Stimulated activated CD8-positive, alpha-beta memory T cell treated with anti-CD3 and anti-CD28 coated beads, Interleukin-4, amount 100 ng/mL, for 4 hours (primary cell): ENCODE measurements around the gene LRPPRC.
"Not testable (repeated sequence)": the region's sequence is repeated elsewhere in the genome, so short reads cannot be mapped to it uniquely, and the experiment has no call there.

Experiments
- DNase-seq, 2 donors: peaks; one replicate each; pipeline ENCODE4 v3.0.0-alpha.2; 2020; ENCODE audit warnings: low read depth in 2 of 2, low spot score in 1 of 2

Gene LRPPRC

GRCh38 chr2:43911136-43911790 lies 84.5 kb downstream of the LRPPRC start:
- not testable (repeated sequence) for DNase-seq

GRCh38 chr2:43906448-43907109 lies 89.2 kb downstream of the LRPPRC start:
- no peak for DNase-seq

GRCh38 chr2:43905871-43906270 lies 89.9 kb downstream of the LRPPRC start:
- no peak for DNase-seq

- DNase-seq, result no peak
These were observed 90.4 kb downstream of the LRPPRC start for GRCh38 chr2:43905371-43905803.

DNA sequence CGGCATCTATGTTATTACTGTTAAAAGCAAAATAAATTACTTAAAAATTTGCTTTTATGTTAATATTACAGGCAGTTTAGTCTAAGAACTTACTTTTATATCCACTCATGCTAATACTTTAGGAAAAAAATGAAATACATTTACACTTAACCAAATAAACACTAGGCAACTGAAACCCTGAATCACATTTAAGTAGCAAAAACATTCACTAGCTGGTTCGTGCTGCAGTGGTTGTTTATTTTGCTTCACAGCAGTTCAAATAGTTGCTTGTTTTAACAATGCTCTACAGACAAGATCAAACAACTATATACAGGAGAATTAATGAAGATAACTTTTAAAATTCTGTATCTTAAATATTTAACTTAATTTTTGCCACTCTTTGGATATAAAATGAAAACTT lies 96.2 kb downstream of the LRPPRC start:
- DNase-seq, result no peak

GRCh38 chr2:43898838-43899346 lies 96.9 kb downstream of the LRPPRC start:
- DNase-seq, result no peak

DNA sequence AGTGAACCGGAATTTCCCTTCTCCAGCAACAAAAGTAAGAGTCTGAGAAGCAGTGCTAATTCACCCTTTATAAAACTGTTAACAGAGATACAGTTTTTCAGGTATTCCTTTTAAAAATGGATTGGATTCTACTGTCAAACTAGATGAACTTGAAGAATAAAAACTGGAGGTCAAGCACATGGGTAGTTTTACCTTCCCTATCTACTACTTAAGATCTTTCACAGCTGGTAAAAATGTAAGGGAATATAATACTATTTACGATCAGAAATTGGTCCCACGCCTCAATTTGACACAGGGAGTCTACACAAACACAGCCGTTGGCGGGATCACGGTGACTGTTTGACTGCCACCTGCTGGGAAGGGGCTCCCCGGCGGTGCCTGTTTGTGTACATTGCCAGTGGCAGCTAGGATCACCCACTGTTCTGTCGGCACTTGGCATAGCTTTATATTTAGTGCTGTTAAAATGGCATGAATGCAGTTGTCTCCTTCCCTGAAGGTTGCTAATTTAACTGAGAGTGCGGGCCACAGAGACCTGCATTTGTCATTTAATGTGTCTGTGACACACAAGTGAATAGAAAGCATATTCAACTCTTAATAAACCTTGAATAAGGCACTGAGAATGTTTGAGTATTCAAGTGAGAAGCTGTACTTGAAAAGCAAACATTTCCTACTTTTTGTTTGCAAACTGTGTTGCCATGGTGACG lies 97.5 kb downstream of the LRPPRC start:
- no peak for DNase-seq

DNA sequence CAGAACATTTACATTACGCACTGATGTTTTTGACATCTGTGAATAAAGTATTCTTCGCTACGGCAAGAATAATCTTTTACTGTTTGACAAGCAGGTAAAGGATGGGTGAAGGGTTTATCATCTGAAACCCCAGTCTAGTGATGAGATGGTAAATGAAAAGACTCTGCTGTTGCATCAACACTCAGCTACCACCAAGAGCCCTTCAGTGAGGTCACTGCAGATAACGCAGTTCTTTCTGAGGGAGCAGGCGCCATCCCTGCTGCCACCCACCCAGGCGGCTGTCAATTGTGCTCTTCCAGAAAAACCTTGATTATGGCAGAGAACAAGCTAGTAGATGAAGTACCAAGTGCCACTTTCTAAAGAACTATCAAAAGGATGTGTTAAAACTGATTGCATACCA lies 98.3 kb downstream of the LRPPRC start:
- no peak for DNase-seq

DNA sequence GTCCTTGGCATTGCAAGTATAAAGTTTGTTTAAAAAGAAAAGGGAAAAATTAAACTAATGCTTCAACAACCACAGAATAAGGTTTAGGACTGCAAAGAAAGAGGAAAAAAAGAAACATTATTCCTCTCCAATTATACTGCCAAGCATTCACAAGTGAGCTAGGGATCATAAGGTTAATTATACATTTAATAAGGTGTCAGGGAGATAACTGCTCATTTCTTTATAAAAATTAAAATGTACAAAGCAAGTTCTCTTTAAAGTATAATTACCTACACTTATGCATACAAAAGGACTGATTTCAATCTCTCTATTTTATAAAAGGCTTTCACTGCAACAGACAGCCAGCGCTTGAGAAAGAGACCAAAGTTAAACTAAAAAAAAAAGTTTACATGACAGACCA lies 98.9 kb downstream of the LRPPRC start:
- DNase-seq, result no peak

- no peak for DNase-seq
These were observed 101.0 kb downstream of the LRPPRC start for GRCh38 chr2:43894743-43895142.

DNA sequence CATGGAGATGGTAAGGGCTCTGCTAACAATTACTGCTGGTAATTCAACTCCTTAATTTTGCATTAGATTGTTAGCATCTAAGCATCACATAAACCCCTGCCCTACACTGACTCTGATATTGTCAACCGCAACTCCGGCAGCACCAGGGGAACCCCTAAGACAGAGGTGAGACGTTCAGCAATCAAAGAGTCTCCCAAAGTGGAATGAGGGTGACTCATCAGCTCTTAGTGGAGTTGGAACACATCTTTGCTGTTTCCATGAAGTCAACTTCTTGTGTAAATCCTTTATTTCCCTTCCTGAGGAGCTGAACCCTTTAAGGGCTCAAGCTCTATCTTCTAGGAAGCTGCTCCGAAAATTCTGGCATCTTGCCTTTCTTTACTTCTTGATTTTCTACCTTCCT lies 104.9 kb downstream of the LRPPRC start:
- DNase-seq, result no peak

DNA sequence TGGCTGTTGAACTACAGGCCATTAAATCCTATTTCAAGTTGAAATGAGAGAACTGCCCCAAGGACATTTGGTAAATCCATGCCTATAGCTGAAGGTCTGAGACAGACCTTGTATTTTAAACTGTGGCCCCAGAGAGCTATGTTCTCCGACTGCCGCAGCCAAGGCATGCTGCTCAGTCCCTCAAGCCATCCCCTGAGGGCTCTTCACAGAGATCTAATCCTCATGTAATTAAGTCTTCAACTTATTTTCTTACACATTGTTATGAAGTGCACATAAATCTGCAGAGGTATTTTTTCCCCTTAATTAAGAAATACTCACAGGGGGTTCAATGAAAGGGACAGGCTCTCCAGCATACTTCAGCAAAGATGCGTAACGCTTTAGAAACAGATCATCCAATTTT lies 106.4 kb downstream of the LRPPRC start:
- DNase-seq, result no peak

GRCh38 chr2:43887176-43887575 lies 108.6 kb downstream of the LRPPRC start:
- no peak for DNase-seq

DNA sequence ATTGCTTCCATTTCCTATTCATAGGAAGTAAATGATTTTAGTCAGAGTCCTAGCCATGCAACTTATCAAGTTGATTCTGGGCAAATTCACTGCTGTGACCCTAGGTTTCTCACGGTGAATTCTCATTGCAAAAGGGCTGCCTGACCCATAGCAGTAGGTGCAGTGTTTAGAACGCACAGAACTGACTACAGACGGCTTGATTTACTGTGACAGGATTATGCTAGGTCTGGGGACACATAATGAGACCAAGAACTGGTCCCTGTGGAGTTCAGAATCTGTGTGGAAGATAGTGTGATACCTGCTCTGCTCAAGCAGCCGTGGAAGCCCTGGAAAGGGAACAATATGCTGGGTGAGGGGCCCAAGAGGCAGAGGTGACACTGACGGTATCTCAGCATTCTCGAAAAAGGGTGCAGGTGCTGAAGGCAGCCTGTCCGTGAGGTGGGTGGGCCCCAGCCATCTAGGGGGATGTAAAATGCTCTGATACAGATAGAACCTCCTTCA lies 110.6 kb downstream of the LRPPRC start:
- no peak for DNase-seq

- DNase-seq, result no peak
These were observed 111.1 kb downstream of the LRPPRC start for GRCh38 chr2:43884689-43885088.

DNA sequence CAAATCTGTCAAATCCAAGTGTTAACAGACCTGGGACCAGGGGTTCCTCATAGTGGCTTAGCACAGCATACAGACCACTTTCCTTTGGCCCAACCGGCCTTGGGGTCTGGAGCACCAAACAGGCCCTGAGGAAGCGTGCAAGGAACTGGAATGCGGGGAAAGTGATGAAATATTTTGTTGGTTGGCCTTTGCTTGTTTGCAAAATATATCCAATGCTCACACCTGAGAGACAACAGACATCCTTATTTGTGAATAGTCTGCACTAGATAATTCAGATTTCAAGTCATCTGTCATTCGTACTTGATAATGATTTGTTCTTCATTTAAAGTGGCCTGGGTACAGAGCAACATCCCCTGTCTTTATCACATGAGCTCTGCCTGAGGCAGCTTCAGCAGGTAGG lies 113.5 kb downstream of the LRPPRC start:
- no peak for DNase-seq

DNA sequence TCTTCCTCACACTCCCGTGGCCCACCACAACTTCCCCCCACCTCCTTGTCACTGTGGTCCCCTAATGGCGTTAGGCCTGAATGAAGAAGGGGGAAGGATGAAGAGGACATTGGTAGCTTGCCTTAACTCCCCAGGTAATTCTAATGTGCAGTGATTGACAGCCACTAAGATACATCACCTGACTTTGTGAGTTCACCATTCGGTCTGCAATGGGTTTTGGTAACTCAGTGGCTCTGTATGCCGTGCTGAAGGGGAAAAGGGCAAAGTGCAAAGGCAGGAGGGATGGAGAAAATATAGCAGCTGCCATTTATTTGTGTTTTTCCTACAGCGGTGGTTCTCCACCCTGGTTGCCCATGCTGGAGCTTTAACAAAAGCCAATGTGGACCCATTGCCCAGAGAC lies 114.8 kb downstream of the LRPPRC start:
- DNase-seq, result no peak

DNA sequence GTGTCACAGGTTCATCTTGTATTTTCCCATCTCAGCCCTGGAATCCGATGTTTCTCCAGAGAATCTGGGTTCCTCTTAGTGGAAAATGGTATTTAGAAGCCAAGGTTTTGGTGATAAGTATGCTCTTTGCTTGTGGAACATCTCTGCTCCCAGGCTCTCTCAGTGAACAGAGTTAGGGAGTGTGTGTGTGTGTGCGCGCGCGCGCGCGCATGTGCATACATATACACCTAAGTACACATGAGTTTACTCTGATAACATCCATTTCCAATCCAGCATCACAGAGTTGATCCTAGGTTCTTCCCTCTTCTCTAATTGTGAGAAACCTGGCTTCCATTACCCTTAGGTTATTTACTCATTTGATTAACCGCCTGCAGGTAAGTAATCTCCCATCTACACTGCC lies 115.3 kb downstream of the LRPPRC start:
- no peak for DNase-seq

- DNase-seq, result no peak
These were observed 116.5 kb downstream of the LRPPRC start for GRCh38 chr2:43879261-43879660.

DNA sequence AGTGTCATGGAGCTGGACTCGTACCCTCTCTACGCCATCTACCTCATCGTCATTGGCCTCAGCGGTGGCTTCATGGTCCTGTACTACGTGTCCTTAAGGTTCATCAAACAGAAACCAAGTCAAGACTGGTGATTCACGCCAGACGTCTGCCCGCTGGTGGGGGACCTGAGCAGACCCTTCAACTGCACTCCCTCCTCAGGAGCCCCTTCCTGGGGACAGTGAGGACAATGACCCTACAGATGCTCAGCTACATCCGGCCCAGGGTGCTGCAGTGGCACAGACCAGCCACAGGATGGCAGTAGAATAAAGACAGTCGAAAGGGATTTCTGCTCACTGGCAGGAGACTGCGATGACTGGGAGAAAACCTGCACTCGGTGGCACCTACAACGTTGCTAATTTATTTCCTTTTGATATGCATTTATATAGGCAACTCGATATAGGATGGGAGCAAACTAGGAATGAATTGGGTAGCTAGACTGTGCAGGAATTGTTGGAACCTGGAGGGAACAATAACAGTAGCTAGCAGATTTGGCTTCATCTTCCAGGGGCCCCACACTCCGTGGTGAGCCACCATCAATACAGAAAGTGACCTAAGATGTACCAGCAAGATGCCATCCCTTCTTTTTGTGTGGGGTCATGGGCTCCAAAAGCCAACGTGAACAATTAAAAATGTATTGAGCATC lies 117.9 kb downstream of the LRPPRC start:
- peak in 1 of 2 donors; percentile 19 for DNase-seq

GRCh38 chr2:43874776-43875451 lies 120.9 kb downstream of the LRPPRC start:
- DNase-seq, result no peak
